GM18511 (cell line): ENCODE data around the gene DIPK1B.
"Not testable (repeated sequence)": the region's sequence is repeated elsewhere in the genome, so short reads cannot be mapped to it uniquely, and the experiment has no call there.

Experiments
- ATAC-seq: cut with Tn5 transposase; IDR thresholded peaks from one replicate; pipeline ENCODE4 v1.9.1; 2021; ENCODE audit warnings: mild to moderate bottlenecking, moderate library complexity; ENCODE audit not compliant: unreplicated experiment

DIPK1B gene

DNA sequence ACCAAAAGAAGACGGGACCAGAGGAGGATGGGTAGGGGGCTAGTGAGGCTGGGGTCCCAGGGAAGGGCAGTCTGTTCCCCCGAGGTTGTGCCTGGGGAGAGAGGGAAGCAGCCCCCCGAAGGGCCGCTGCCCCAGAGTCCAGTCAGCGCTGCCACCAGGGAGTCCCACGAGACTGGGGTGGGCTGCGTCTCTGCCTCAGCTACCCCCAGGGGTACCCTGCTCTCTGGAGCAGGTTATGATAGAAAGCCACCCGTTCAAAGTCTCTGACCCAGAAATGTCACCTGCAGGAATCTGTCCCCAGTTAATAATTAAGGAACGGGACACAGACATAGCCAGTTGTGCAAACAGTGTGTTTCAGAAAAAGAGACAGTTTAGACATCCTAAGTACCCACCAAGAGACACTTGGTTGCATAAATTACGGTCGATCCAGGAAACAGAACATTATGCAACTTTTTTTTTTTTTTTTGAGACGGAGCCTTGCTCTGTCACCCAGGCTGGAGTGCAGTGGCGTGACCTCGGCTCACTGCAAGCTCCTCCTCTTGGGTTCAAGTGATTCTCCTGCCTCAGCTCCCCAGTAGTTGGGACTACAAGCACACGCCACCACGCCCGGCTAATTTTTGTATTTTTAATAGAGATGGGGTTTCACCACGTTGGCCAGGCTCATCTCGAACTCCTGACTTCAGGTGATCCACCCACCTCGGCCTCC lies 14.4 kb upstream of the DIPK1B start:
- ATAC-seq, result no peak

DNA sequence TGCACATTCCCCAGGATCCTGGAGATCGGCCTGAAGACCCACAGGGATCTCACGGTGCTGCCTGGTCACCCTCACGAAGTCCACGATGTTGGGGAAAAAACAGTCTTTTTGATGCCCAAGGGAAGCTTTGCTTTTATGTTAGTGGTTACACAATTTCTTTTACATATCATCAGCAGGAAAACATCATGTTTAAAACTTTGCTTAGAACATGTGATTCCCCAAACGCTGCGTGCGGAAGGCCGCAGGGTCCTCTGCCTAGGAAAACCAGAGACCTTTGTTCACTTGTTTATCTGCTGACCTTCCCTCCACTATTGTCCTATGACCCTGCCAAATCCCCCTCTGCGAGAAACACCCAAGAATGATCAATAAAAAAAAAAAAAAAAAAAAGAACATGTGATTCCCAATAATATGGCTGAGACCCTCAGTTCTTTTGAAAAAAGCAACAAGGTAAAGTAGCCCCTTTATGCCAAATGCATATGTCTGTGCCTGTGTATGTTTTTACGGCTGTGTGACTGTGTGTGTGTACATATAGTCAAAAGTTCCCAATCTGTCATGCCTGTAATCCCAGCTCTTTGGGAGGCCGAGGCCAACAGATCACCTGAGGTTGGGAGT lies 13.6 kb upstream of the DIPK1B start:
- ATAC-seq, result no peak

DNA sequence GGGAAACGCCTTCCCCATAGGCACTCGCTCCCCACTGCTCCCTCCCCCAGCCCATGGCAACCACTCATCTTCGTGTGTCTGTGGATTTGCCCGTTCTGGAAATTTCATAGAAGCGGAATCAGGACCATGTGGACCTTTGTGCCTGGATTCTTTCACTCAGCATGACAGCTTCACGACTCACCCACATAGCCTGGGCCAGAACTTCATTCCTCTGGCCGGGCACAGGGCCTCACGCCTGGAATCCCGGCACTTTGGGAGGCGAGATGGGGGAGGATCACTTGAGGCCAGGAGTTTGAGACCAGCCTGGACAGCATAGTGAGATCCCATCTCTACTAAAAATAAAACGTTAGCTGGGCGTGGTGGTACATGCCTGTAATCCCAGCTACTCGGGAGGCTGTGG lies 12.1 kb upstream of the DIPK1B start:
- no peak for ATAC-seq

DNA sequence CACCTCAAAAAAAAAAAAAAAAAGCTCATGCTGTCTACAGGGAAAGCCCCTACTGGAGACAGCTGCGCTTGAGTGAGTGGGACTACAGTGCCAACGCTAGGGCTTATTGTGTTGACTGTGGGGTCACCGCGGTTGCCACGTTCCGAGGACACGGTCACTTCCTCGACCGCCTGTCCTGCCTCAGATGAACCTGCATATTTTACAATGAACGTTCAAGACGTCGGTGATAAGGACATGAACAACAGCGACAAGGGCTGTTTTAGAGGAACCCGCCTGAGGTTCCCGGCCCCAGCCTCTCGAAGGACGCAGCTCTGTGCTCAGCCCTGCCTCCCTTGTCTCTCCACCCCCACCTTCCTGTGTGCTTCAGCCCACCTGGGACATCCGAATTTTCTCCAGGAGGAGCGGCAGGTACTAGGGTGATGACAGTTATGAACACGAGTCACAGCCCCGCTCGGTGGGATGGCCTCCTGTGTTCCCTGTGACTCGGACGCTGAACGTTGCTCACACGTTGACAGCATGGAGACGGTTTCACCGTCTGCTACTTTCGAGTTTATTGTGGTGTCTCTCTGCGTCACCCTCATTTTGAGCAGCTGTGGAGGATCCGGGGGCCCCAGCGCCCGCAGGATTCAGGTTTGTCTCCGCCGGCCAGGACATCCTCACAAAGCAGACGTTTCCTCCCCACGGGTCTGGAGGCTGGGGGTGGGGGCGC lies 11.3 kb upstream of the DIPK1B start:
- peak; percentile 73 for ATAC-seq

DNA sequence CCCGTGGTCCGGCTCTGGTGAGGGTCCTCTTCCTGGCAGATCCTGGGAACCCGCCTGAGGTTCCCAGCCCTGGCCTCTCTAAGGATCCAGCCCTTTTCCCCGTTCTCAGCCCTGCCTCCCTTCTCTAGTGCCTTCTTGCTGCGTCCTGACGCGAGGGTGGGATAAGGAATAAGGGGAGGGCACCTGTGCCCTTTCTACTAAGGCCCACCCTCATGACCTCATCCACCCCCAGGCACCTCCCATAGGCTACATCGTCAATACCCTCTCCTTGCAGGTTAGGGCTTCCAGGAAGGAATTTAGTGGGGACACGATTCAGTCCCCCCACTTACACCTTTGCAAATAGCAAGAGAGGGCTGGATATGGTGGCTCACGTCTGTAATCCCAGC lies 10.7 kb upstream of the DIPK1B start:
- ATAC-seq, result peak; percentile 15

DNA sequence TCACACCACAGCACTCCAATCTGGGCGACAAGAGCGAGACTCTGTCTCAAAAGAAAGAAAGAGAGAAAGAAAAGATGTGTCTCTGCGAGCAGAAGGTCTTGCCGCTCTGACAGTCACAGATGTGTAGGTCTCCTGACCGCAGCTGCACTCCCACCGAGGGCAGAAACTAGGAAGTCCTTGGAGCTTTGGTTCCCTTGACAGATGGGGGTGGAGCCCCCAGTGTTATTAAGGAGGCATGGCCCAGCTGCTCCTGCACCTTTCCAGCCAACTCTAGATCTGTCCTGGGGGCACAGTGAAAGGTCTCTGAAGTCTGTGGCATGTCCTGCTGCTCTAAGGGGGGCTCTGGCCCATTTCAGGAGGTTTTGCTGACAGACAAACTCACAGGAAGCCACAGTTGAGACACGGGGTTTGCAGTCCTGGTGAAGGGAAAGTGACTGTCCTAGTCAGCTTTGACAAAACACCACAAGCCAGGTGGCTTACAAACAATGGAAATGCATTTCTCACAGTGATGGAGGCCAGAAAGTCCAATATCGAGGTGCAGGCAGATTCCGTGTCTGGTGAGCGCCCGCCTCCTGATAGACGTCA lies 9.0 kb upstream of the DIPK1B start:
- ATAC-seq, result no peak

DNA sequence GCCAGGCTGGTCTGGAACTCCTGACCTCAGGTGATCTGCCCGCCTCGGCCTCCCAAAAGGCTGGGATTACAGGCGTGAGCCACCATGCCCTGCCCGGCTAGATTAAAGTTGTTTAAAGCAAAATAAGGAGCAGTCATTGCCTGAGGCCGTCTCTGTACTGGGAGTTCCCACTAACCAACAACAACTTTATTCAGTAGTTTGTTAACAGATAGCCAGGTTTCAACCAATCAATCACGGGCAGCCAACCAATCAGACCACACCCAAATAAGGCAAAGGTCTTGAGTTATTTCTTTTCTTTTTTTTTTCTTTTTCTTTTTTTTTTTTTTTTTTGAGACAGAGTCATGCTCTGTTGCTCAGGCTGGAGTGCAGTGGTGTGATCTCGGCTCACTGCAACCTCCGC lies 7.6 kb upstream of the DIPK1B start:
- ATAC-seq, result not testable (repeated sequence)

DNA sequence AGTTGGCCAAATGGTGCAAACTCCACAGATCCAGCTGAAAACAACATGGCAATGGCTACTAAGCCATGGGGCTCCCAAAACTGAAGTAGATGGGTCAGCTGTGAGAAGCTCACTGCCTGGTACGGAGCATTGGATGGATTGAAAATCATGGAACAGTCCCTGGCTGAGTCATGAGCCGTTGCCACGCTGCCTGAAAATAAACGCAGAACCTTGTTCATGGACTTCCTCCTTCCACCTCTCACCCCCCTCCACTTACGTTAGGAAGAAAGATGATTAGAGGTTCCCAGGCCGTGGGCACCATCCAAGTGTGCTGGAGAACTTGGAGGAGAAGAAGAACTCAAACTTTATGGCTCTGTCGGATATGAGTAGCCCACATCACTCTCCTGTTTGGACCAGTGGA lies 6.8 kb upstream of the DIPK1B start:
- no peak for ATAC-seq

DNA sequence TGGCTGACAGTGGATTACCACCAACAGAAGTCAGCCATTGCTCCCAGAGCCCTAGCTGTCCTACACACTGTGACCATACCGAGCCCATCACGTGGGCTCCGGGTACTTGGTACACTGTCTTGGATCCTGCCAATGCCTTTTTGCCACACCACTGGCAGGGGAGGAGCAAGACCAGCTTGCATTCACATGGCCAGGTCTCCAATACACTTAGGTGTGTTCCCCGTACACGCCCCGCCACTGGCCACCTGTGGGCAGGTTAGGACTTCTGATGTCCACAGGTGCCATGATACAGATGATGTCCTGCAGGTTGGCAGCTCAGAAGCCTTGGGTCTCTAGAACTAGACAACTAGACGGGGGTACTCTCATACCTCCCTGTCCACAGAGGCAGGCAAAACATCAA lies 5.4 kb upstream of the DIPK1B start:
- ATAC-seq, result no peak

DNA sequence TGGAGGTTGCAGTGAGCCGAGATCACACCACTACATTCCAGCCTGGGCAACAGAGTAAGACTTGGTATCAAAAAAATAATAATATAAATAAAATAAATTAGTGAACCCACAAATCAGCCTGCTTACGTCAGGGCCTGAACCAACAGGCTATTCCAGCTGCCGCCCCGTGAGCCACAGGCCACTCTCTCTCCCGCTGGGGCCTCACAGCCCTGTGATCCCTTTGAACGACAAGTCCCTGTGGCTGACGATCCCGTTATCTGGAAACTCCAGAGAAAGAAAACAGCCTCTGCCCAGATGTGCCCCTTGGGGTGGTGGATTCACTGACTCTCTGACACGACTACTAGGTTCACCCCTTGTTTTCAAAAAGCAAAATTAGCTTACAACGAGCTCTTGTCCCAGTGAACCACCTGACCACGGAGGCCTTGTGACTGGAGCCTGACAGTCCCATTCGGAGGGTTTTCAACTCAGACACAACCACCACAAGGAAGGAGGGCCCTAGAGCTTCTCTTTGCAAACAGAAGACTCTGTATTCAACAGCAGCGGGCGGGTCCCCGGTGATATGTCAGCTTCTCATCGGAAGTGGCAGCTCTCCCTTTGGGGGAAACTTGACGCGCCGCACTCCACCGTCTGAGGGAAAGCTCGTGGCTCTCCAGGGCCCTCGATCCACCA lies 4.4 kb upstream of the DIPK1B start:
- no peak for ATAC-seq

DNA sequence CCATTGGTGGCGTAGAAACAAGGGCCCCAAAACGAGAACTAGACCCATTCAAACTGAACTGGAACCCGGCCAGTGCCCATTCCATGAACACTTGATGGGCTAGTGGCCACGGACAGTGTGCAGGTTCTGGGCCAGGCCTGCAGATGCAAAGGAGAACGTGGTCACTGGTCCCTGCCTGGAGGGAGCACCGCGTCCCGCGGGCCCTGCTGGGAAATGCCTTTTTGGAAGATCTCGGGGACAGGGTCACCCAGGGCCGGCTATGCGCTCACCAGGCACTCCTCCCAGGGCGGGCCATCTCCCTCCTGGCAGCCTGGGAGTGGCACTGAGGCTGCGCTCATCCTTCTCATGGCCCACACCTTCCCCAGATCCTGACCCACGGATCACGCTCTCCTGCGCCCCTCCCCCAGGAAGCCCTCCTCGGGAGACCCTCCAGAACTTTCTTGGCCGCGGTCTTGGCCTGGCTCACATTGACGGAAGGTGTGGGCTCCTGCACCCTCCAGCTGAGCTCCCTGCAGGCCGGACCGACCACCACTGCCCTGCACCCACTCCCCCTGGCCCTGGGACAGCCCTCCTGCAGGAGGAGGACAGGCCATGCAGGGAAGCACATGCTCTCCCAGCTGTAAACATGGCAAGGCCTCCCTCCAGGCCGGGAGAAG lies 2.8 kb upstream of the DIPK1B start:
- ATAC-seq, result no peak

DNA sequence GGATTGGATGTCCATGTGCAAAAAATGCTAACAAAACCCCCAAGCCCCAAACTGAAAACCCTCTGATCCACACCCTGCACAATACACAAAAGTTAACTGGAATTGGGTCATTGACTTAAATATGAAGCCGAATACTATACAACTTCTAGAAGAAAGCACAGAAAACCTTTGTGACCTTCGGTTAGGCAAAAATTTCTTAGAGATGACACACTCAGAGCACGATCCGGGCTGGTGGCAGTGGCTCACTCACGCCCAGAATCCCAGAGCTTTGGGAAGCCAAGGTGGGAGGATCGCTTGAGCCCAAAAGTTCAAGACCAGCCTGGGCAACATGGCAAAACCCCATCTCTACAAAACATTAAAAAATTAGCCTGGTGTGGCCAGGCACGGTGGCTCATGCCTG lies 1.8 kb upstream of the DIPK1B start:
- no peak for ATAC-seq

DNA sequence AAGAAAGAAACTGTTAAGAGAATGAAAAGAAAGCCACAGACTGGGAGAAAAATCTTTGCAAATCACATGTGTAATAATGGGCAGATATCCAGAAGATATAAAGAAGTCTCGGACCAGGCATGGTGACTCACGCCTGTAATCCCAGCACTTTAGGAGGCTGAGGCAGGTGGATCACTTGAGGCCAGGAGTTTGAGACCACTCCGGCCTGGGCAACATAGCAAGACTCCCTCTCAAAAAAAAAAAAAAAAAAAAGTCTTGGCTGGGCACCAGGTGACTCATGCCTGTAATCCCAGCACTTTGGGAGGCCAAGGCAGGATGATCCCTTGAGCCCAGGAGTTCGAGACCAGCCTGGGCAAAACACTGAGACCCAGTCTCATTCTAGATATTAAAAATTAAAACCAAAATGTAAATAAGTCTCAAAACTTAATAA lies 1.1 kb upstream of the DIPK1B start:
- not testable (repeated sequence) for ATAC-seq

DNA sequence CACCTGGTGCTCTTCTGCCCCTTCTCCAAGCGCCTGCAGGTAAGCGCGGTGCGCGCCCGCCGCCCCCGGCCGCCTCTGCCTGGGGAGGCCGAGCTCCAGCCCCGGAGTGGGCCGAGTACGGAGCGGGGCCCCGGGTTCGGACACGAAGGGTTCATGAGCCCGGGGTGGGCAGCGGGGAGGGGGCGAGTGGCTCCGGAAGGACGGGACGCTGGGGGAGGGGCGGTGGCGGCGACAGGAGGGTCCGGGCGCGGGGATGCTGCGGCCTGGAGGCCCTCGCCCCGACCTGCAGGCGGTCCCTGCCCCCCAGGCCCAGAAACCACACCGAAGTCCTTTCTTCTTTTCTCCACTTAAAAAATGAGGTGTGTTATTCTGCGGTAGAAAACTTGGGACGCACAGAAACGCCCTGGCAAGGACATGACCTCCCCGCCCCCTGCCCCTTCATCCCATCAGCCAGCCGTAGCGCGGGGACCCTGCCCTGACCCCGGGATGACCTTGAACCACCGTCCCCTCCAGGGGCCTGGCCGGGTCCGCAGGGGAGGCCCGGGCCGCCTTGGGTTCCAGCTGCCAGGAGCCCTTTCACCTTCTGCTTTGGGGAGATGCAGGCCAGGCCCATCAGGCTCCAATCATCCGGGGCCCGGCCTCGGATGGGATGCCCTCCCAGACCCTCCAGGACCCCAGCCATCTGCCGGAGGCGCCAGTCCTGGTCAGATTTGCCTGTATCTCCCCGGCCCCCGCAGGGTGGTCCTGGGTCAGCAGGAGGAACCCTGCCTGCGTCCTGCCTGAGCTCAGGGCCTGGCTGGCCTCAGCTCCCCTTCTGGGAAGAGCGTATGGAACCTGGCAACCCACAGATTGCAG lies 545 bp downstream of the DIPK1B start:
- no peak for ATAC-seq

DNA sequence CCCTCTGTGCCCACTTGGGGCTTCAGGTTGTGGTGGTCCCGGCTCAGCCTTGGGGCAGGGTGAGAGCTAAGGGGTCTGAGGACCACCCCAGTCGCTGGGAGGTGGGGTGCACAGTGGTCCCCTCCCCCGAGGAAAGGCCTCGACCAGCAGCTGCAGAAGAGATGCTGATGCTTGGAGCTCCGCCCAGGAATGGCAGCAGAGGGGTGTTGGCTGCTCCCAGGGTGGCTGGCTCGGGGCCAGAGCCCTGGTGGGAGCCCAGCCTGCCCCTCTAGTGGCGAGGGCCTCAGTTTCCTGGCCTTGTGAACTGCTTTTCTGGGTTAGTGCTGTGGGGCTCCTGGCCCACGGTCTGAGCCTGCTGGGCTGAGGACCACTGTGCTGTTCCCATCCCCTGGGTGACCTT lies 1.2 kb downstream of the DIPK1B start:
- ATAC-seq, result no peak

DNA sequence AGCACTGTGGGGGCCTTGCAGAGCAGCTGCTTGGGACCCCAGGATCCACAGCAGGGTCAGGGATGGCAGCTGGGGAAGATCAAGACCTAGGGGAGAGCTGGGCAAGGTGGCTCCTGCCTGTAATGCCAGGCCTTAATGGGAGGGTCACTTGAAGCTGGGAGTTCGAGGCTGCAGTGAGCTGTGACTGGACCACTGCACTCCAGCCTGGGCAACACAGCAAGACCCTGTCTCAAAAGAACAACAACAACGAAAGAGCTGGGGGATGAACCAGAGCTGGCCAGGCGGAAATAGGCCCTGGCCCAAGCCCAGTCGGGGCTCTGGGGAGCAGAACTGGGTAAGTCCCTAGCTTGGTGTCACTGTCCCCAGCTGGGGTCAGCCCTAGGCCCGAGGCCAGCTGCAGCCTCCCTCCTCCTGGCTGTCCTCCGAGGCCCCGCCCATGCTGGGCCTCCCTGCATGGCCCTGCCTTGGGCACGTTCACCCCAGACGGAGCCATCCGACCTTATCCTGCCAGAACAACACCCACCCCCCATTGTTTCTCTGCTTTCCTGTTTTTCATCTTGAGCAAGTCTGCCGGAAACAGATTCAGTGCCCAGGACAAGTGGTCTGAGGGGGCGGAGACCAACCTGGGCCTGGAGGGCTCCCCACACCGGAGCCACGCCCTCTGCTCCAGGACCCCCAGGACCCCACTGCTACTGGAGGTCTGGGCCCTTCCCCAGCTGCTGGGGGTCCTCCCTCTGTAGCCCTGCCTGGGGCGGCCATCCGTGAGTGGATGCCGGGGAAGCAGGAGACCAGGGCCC lies 1.9 kb downstream of the DIPK1B start:
- no peak for ATAC-seq

DNA sequence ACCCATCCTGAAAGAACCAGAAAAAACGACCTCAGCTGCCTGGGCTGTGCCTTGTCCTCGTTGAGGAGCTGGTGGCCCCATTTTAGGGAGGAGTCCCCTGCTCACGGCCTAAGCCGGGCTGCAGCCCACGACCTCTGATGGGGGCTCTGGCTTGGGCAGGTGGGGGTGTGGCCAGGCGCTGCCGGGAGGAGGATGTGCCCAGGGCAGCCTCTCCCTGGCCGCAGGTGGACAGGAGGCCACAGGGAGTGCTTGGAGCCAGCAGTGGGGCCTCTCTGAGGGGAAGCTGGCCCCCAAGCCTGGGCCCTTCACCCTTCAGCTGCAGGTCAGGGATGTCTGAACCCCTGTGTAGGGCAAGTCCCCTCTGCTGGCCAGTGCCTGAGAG lies 2.5 kb downstream of the DIPK1B start:
- no peak for ATAC-seq

DNA sequence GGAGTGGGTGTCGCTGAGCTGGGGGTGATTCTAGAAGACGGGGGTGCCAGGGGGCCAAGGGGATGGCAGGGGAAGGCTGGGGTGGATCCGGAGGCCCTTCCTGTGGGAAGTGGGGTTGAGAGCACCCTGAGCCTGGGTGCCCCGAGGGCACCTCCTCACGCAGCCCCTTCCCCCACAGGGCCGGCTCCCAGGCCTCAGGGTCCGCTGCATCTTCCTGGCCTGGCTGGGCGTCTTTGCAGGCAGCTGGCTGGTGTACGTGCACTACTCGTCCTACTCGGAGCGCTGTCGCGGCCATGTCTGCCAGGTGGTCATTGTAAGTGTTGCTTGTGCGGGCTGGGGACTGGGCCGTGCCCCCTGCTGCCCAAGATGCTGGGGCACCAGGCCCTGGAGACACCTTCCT lies 5.0 kb downstream of the DIPK1B start:
- ATAC-seq, result no peak
